Stimulated activated memory B cell treated with anti-CD40 and anti-IgM and Interleukin-4, amounts not matched to agents 10 μg/mL and 1 μg/mL and 100 μg/mL, for 72 hours (primary cell): ENCODE data around the gene AS3MT.
A peak's percentile ranks its signal among the peaks of the same experiment; 100 is the strongest.
"Not testable (repeated sequence)": the region's sequence is repeated elsewhere in the genome, so short reads cannot be mapped to it uniquely, and the experiment has no call there.

Experiments used
- ATAC-seq: fragments of 150-1000 bp; cut with Tn5 transposase; 2 replicates; pipeline ENCODE4 v1.10.0; 2021
- H3K27ac Mint-ChIP-seq: one replicate; pipeline ENCODE4 v1.8.0; 2022; ENCODE audit warnings: mild to moderate bottlenecking, mixed read lengths
- H3K27me3 Mint-ChIP-seq: one replicate; pipeline ENCODE4 v1.8.0; 2022; ENCODE audit warnings: mixed read lengths
- H3K36me3 Mint-ChIP-seq: one replicate; pipeline ENCODE4 v1.8.0; 2022; ENCODE audit warnings: mixed read lengths
- H3K4me1 Mint-ChIP-seq: one replicate; pipeline ENCODE4 v1.8.0; 2022; ENCODE audit warnings: mixed read lengths
- H3K4me3 Mint-ChIP-seq: one replicate; pipeline ENCODE4 v1.8.0; 2022; ENCODE audit warnings: mild to moderate bottlenecking, moderate library complexity, mixed read lengths
- H3K9me3 Mint-ChIP-seq: one replicate; pipeline ENCODE4 v1.8.0; 2022; ENCODE audit warnings: mixed read lengths

AS3MT gene

DNA sequence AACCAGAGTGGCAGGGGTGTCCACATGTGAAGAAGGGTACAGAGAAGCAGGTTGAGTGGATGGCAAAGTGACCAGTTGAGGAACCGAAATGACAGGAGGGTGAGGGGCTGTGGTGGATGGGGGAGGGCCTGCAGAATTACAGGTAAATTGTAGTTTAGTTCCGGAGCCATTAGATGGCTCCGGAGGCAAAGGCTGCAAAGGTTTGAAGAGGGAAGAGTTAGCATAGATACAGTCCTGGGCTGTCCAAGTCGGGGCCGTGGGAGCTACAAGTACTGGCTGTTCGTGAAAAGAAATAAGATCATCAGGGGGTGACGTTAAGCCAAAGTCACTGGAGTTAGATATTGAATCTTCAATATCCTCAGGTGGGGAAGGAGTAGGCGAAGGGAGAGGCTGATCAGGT lies 26.1 kb upstream of the AS3MT start:
- H3K4me3 Mint-ChIP-seq, H3K36me3 Mint-ChIP-seq, H3K4me1 Mint-ChIP-seq, H3K27ac Mint-ChIP-seq, ATAC-seq: not testable (repeated sequence)
- Mint-ChIP-seq H3K27me3 (peaks cover 20% of the 10 kb centered on the region), H3K9me3 (peaks cover 14% of the 10 kb centered on the region)

DNA sequence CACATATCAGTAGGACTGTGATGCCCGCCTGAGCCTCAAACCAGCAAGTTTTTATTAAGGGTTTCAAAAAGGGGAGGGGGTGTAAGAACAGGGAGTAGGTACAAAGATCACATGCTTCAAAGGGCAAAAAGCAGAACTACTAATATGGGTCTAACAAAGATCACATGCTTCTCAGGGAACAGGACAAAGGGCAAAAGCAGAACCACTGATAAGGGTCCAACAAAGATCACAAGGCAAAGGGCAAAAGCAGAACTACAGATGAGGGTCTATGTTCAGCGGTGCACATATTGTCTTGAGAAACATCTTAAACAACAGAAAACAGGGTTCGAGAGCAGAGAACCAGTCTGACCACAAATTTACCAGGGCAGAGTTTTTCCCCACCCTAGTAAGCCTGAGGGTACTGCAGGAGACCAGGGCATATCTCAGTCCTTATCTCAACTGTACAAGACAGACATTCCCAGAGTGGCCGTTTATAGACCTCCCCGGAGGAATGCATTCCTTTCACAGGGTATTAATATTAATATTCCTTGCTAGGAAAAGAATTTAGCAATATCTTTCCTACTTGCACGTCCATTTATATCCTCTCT lies 25.0 kb upstream of the AS3MT start:
- H3K9me3 Mint-ChIP-seq = peaks cover 12% of the 10 kb centered on the region
- H3K4me3 Mint-ChIP-seq, H3K36me3 Mint-ChIP-seq, H3K4me1 Mint-ChIP-seq, ATAC-seq, H3K27ac Mint-ChIP-seq: not testable (repeated sequence)
- peaks cover 20% of the 10 kb centered on the region for H3K27me3 Mint-ChIP-seq

DNA sequence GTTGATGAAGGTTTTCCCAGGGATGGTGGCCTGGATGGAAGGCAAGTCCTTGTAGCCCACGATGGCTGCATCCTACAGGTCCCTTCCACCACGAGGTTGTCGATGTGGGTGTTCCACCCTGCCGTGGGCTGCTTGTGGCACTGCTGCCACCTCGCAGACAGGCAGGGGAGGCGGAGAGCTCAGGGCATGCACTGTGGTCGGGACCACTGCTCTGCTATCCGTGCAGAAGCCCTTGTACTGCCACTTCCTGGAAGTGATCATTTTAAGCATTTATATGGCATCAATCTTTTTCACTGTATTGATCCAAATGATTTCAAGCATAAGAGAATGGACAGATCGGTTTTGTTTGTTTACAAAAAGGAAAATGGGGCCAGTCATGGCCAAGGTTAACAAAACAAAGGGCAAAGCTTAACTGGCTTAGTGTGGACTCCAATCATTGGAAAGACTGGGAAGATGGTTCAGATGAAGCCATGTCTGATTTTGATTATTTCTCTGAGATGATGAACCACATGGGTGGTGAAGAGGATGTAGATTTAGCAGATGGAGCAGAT lies 23.8 kb upstream of the AS3MT start:
- peaks cover 12% of the 10 kb centered on the region for H3K9me3 Mint-ChIP-seq
- H3K27me3 Mint-ChIP-seq = peaks cover 12% of the 10 kb centered on the region
- H3K36me3 Mint-ChIP-seq = no peaks in the 10 kb centered on the region
- H3K4me1 Mint-ChIP-seq = no peaks in the 10 kb centered on the region
- no peak overlapping the region for H3K4me3 Mint-ChIP-seq
- ATAC-seq = no peak
- H3K27ac Mint-ChIP-seq = no peak overlapping the region

DNA sequence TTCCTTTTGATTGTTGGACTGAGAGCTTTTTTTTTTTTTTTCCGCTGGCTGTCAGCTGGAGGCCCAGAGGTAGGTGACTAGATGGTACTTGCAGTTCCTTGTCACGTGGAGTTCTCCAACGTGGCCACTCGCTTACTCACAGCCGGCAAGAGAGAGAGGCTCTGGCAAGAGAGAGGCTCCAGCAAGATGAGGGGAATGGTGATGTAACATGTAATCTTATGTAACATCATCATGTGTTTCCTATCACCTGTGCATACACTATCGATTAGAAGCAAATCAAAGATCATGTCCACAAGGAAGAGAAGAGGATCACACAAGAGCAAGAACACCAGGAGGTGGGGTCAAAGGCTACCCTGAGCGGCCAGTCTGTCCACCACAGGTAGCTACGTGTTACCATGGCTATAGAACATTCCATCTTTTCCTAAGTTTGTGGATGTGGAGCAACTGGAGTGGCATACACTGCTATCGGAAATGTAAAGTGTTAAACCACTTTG lies 19.2 kb upstream of the AS3MT start:
- H3K9me3 Mint-ChIP-seq = no peaks in the 10 kb centered on the region

DNA sequence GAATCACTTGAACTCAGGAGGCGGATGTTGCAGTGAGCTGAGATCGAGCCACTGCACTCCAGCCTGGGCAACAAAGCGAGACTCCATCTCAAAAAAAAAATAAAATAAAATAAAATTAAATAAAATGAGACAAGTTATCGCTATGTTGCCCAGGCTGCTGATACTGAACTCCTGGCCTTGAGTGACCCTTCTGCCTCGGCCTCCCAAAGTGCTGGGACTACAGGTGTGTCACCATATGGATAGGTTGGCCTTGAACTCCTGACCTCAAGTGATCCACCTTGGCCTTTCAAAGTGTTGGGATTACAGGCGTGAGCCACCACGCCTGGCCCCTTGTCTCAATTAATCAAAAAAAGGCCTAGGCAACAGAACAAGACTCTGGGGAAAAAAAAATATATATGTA lies 16.0 kb upstream of the AS3MT start:
- H3K27me3 Mint-ChIP-seq, H3K27ac Mint-ChIP-seq, H3K9me3 Mint-ChIP-seq, H3K4me3 Mint-ChIP-seq, H3K36me3 Mint-ChIP-seq, ATAC-seq: not testable (repeated sequence)
- peaks cover 22% of the 10 kb centered on the region for H3K4me1 Mint-ChIP-seq

More for the DNA sequence above, 19.2 kb upstream of the AS3MT start:
- H3K36me3 Mint-ChIP-seq = no peaks in the 10 kb centered on the region
- ATAC-seq = no peak
- no peak overlapping the region for H3K27ac Mint-ChIP-seq
- H3K27me3 Mint-ChIP-seq = no peaks in the 10 kb centered on the region
- no peak overlapping the region for H3K4me3 Mint-ChIP-seq
- H3K4me1 Mint-ChIP-seq = peaks cover 5% of the 10 kb centered on the region

DNA sequence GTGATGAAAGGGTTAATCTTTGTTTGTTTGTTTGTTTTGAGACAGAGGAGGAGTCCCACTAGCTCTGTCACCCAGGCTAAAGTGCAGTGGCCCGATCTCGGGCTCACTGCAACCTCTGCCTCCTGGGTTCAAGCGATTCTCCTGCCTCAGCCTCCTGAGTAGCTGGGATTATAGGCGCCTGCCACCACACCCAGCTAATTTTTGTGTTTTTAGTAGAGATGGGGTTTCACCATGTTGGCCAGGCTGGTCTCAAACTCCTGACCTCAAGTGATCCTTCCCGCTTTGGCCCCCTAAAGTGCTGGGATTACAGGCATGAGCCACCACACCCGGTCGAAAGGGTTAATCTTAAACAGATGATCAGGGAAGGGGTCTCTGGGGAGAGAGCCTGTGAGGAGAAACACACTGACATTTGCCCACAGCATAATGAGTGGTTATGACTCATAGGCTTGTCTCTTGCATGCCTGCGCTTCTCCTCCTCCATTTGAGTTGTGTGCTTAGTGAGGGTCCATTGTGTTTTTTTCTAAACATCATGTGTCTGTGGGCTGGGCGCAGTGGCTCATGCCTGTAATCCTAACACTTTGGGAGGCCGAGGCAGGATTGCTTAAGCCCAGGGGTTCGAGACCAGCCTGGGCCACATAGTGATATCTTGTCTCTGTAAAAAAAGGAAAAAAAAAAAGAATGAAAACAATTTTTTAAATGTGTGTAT lies 13.4 kb upstream of the AS3MT start:
- ATAC-seq, H3K4me3 Mint-ChIP-seq, H3K27me3 Mint-ChIP-seq, H3K27ac Mint-ChIP-seq, H3K9me3 Mint-ChIP-seq: not testable (repeated sequence)
- H3K4me1 Mint-ChIP-seq = peaks cover 22% of the 10 kb centered on the region
- H3K36me3 Mint-ChIP-seq = peaks cover 13% of the 10 kb centered on the region

DNA sequence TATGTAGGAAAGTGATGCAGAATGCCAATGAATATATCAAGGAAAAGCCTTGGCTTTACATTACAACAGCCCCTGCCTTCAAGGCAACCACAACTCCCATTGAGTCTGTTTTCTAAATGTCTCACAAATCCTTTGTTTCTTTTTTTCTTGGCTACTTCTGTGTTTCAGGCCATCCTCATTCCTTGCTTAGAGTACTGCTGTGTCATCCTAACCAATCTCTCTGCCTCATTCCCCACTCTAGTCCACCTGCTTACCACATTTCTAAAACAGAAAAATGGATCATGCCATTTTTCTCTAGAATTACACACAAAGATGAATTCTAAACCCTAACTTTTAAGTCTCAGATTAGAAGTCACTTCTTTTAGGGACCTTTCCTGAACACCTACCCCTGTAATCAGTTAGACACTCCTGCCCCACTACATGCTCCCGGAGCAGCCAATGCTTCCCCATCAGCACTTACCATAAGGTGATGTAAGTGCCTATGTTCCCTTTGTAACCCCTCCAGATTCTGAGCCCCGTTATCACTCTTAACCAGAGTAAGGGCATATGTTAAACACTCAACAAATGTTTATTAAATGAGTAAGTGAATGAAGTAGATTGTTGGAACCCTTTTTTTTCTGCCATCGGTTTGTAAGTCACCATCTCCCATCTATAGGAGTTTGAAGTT lies 12.4 kb upstream of the AS3MT start:
- ATAC-seq = no peak
- Mint-ChIP-seq H3K9me3 (no peaks in the 10 kb centered on the region), H3K36me3 (peaks cover 16% of the 10 kb centered on the region), H3K4me1 (peaks cover 22% of the 10 kb centered on the region), H3K27me3 (no peaks in the 10 kb centered on the region), H3K4me3 (no peak overlapping the region), H3K27ac (no peak overlapping the region)

DNA sequence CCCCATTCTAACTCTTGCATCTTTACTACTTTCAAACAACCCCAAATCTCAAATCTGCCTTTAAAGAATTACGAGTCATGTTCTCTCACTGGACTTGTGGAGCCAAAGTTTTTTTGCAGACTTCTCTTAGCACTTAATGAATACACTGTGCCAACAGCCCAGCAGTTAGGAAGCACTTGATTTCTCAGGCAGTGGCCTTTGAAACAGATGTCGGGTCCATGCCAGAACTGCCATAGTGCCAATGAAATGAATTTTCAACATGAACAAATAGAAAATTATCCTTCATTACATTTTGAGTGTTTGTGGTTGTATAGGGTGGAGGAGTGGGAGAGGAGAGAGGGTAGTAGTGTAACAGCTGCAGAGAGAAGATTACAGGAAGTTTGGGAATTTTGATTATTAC lies 9.4 kb upstream of the AS3MT start:
- ATAC-seq = no peak
- Mint-ChIP-seq H3K27ac (no peak overlapping the region), H3K36me3 (peaks cover 26% of the 10 kb centered on the region), H3K9me3 (no peaks in the 10 kb centered on the region), H3K27me3 (no peaks in the 10 kb centered on the region), H3K4me1 (peaks cover 17% of the 10 kb centered on the region), H3K4me3 (no peak overlapping the region)

DNA sequence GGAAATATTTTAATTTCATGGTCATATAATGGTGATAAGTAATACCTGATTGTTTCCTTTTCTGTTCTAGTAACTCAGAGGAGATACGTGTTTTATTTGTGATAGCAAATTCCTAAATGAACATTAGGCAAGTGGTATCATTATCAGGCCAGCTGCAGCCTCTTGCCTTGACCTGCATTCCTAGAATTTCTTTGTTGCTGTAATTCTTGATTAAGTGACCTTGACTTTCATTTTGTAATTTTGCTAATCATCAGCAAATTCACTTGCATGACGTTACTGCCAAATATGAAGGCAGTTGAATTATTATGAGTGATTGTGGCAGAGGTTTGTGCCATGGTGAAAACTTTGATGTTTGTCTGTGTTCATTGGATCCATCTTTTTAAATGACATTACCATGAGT lies 5.6 kb upstream of the AS3MT start:
- H3K4me1 Mint-ChIP-seq = peaks cover under 1% of the 10 kb centered on the region
- peaks cover 3% of the 10 kb centered on the region for H3K27me3 Mint-ChIP-seq
- no peak overlapping the region for H3K4me3 Mint-ChIP-seq
- no peak overlapping the region for H3K27ac Mint-ChIP-seq
- peaks cover 26% of the 10 kb centered on the region for H3K36me3 Mint-ChIP-seq
- ATAC-seq = no peak
- no peaks in the 10 kb centered on the region for H3K9me3 Mint-ChIP-seq

DNA sequence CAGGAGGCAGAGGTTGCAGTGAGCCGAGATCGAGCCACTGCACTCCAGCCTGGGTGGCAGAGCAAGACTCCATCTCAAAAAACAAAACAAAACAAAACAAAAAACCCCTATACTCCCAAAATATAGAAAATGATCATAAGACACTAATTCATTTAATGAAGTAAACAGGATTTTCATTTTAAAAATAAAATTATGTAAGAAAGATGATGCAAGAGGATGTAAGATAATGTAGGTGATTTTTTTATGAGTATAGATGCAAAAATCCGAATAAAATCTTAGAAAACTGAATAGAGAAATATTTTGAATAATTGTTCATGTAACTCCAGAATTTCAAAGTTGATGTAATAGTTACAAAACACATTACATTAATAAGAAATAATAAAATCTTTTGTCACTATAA lies 3.6 kb upstream of the AS3MT start:
- H3K9me3 Mint-ChIP-seq = no peaks in the 10 kb centered on the region

DNA sequence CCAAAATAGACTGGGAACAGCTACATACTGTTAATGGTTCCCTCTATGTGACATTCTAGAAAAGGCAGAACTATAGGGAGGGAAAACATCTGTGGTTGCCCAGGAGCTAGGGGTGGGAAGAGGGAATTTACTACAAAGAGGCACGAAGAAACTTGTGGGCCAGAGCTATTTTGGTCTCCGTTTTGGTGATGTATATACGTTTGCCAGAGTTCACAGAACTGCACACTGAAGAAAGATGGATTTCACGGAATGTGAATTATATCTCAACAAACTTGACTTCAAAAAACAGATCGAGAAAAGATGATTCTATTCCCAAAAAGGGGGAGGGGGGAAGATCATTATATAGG lies 386 bp upstream of the AS3MT start:
- no peaks in the 10 kb centered on the region for H3K9me3 Mint-ChIP-seq
- no peak for ATAC-seq
- H3K27me3 Mint-ChIP-seq = peaks cover 28% of the 10 kb centered on the region
- peaks cover 3% of the 10 kb centered on the region for H3K36me3 Mint-ChIP-seq
- H3K27ac Mint-ChIP-seq = no peak overlapping the region
- peak overlapping the region; percentile 51 for H3K4me3 Mint-ChIP-seq
- H3K4me1 Mint-ChIP-seq = peaks cover 14% of the 10 kb centered on the region

More for the DNA sequence above, 3.6 kb upstream of the AS3MT start:
- peaks cover 14% of the 10 kb centered on the region for H3K4me1 Mint-ChIP-seq
- ATAC-seq = no peak
- no peak overlapping the region for H3K4me3 Mint-ChIP-seq
- H3K36me3 Mint-ChIP-seq = peaks cover 14% of the 10 kb centered on the region
- no peak overlapping the region for H3K27ac Mint-ChIP-seq
- peaks cover 23% of the 10 kb centered on the region for H3K27me3 Mint-ChIP-seq

DNA sequence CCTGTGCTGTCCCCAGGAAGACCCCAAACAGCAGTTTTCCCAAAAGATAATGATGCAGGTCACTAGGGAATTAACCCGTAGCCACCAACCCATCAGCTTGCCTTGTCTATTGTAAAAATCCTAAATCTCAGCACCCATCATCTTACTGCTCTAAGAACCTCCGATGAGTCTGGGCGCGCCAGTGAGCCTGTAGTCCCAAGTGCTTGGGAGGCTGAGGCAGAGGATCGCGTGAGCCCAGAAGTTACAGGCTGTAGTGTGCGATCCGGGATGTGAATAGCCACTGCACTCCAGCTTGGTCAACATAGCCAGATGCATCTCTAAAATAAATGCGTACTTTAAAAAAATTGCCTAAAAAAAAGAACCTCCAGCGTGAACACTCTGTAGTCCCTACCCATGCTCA lies 951 bp downstream of the AS3MT start:
- Mint-ChIP-seq H3K27me3 (peaks cover 28% of the 10 kb centered on the region), H3K9me3 (no peaks in the 10 kb centered on the region), H3K36me3 (no peaks in the 10 kb centered on the region), H3K4me1 (peaks cover 14% of the 10 kb centered on the region), H3K4me3 (no peak overlapping the region), H3K27ac (no peak overlapping the region)
- no peak for ATAC-seq

DNA sequence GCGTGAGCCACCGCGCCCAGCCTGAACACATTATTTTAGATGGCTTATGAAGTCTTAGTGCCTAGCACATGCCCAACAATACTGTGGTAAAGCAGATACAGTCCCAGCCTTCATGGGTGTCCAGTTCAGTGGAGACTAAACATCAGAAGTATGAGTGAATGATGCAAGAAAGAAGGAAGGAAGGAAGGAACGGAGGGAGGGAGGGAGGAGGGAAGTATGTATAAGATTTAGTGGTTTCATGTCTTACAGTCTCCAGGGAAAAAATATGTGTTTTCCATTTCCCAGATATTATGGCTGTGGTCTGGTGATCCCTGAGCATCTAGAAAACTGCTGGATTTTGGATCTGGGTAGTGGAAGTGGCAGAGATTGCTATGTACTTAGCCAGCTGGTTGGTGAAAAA lies 2.9 kb downstream of the AS3MT start:
- Mint-ChIP-seq H3K4me3 (no peak overlapping the region), H3K27ac (no peak overlapping the region), H3K9me3 (no peaks in the 10 kb centered on the region), H3K27me3 (peaks cover 28% of the 10 kb centered on the region), H3K36me3 (no peaks in the 10 kb centered on the region), H3K4me1 (peaks cover 14% of the 10 kb centered on the region)
- ATAC-seq = no peak

DNA sequence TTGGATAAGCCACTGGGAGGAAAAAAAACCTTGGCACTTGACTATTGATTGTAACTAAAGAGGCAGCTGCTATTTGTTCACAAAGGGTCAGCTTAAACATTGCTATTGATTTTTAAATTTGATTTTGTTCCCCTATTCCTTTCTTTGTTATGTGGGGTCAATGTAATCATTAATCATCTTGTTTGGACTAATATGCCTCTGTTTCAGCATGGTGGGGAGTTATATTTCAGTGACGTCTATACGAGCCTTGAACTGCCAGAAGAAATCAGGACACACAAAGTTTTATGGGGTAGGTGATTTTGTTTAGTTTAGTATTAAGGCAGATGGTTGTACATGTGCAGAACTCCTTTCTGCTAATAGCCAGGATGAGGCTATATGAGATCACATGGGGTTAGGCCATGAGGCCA lies 7.5 kb downstream of the AS3MT start:
- H3K36me3 Mint-ChIP-seq = no peaks in the 10 kb centered on the region
- no peak overlapping the region for H3K4me3 Mint-ChIP-seq
- no peak overlapping the region for H3K27ac Mint-ChIP-seq
- no peaks in the 10 kb centered on the region for H3K9me3 Mint-ChIP-seq
- H3K27me3 Mint-ChIP-seq = no peaks in the 10 kb centered on the region
- no peaks in the 10 kb centered on the region for H3K4me1 Mint-ChIP-seq
- no peak for ATAC-seq

DNA sequence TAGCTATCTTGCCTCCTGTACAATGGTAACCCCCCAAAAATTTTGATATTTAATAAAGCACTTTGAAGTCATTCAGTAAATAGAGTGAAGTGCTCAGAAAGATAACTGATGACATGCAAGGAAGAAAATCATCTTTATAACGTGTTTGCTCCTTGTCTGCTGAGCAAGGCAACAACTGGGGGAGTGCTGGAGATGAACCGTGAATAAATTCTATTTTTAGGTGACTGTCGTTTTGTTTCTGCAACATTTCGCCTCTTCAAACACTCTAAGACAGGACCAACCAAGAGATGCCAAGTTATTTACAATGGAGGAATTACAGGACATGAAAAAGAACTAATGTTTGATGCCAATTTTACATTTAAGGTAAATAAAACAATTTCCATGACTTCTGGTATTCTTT lies 9.4 kb downstream of the AS3MT start:
- Mint-ChIP-seq H3K4me1 (no peaks in the 10 kb centered on the region), H3K27ac (no peak overlapping the region), H3K4me3 (no peak overlapping the region), H3K36me3 (no peaks in the 10 kb centered on the region), H3K9me3 (no peaks in the 10 kb centered on the region), H3K27me3 (no peaks in the 10 kb centered on the region)
- ATAC-seq = no peak

DNA sequence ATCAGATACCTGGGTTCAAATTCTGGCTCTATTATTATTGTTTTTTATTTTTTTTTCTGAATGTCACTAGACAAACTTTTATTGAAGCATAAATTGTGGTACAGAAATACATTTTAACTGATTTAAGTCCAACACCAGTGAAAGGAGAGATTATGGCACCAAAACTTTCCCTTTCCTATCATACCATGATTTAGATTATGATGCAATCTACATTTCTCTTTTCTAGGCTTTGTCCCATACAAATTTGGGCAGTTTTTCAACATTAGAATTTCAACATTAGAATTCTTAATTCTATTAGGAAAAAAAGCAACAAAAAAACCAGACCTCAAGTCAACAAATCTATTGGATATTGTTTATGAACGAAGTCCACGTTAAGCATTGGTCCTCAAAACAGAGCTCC lies 11.0 kb downstream of the AS3MT start:
- Mint-ChIP-seq H3K27ac (no peak overlapping the region), H3K4me1 (no peaks in the 10 kb centered on the region), H3K4me3 (no peak overlapping the region), H3K27me3 (no peaks in the 10 kb centered on the region), H3K36me3 (no peaks in the 10 kb centered on the region), H3K9me3 (no peaks in the 10 kb centered on the region)
- no peak for ATAC-seq
